DND-41 (cell line): ENCODE measurements around the gene FGR.

Experiments
- ATAC-seq: fragments of 200-7000 bp; cut with Tn5 transposase; 3 replicates; pipeline ENCODE4 v1.9.1; 2021; ENCODE audit warnings: low read depth; ENCODE audit not compliant: insufficient read depth
- DNase-seq: peaks from one replicate; pipeline ENCODE4 v3.0.0-alpha.2; 2020
- H2AFZ ChIP-seq: 2 replicates; pipeline ENCODE4 v1.6.0; 2012; ENCODE audit warnings: low read depth, low read length
- H3K27ac ChIP-seq: 2 replicates; pipeline ENCODE4 v1.5.1; 2012; ENCODE audit warnings: low read length, inconsistent platforms
- H3K27me3 ChIP-seq: fragments of 200-600 bp; sonication (generic); 2 replicates; pipeline ENCODE4 v1.6.0; 2012; ENCODE audit warnings: low read length, mild to moderate bottlenecking, inconsistent platforms; ENCODE audit not compliant: insufficient read depth, poor library complexity
- H3K36me3 ChIP-seq: 2 replicates; pipeline ENCODE4 v1.5.1; 2012; ENCODE audit warnings: low read length, inconsistent platforms; ENCODE audit not compliant: insufficient read depth
- H3K4me1 ChIP-seq: 2 replicates; pipeline ENCODE4 v1.5.1; 2012; ENCODE audit warnings: mild to moderate bottlenecking, low read length; ENCODE audit not compliant: insufficient read depth
- H3K4me2 ChIP-seq: 2 replicates; pipeline ENCODE4 v1.6.0; 2012; ENCODE audit warnings: mild to moderate bottlenecking, moderate library complexity, low read length, inconsistent platforms; ENCODE audit not compliant: insufficient read depth
- H3K4me3 ChIP-seq, 2 experiments: fragments of 200-600 bp in 1 of 2; shearing (Covaris generic) in 1 of 2; 2 replicates each; pipeline ENCODE4 v1.5.1; 2012 to 2016; ENCODE audit warnings: inconsistent platforms in 2 of 2, low read length in 2 of 2, mild to moderate bottlenecking in 2 of 2, low read depth in 1 of 2, moderate library complexity in 1 of 2
- H3K79me2 ChIP-seq: 2 replicates; pipeline ENCODE4 v1.6.0; 2012; ENCODE audit warnings: low read length, inconsistent platforms; ENCODE audit not compliant: insufficient read depth
- H3K9ac ChIP-seq: 2 replicates; pipeline ENCODE4 v1.6.0; 2012; ENCODE audit warnings: low read depth, mild to moderate bottlenecking, inconsistent platforms, low read length, moderate library complexity
- H3K9me3 ChIP-seq: 2 replicates; pipeline ENCODE4 v1.5.1; 2012; ENCODE audit warnings: low read length, moderate library complexity, mild to moderate bottlenecking, inconsistent platforms; ENCODE audit not compliant: insufficient read depth, severe bottlenecking
- H4K20me1 ChIP-seq: 2 replicates; pipeline ENCODE4 v1.6.0; 2012; ENCODE audit warnings: low read length; ENCODE audit not compliant: insufficient read depth
- EZH2 ChIP-seq: IDR thresholded peaks from 3 replicates; pipeline ENCODE4 v1.6.1; 2012; ENCODE audit warnings: borderline replicate concordance, low read depth, mild to moderate bottlenecking, moderate library complexity, low read length, inconsistent platforms; ENCODE audit not compliant: severe bottlenecking
- TF ChIP-seq, protein P1 (sequence below): IDR thresholded peaks from 2 replicates; pipeline ENCODE4 v1.5.1; 2012; ENCODE audit warnings: borderline replicate concordance, low read length, moderate library complexity, mild to moderate bottlenecking; ENCODE audit not compliant: poor library complexity, severe bottlenecking; ENCODE audit errors: extremely low read depth

The FGR gene

GRCh38 chr1:27572019-27572678, 62.8 kb downstream of the FGR start:
- Histone ChIP-seq H3K4me2 (no peak overlapping the region), H3K27me3 (no peaks in the 10 kb centered on the region), H3K9ac (no peak overlapping the region), H3K4me3 (no peak overlapping the region), H3K79me2 (peaks cover 93% of the 10 kb centered on the region), H3K9me3 (no peaks in the 10 kb centered on the region), H3K4me1 (peaks cover 3% of the 10 kb centered on the region; the same call in 1 of the 2 replicates), H3K36me3 (peaks cover 15% of the 10 kb centered on the region), H2AFZ (no peak overlapping the region), H3K27ac (peak overlapping the region; percentile 48), H4K20me1 (peaks cover 89% of the 10 kb centered on the region)
- no peak for DNase-seq
- ATAC-seq = no peak
- TF ChIP-seq, protein P1, sequence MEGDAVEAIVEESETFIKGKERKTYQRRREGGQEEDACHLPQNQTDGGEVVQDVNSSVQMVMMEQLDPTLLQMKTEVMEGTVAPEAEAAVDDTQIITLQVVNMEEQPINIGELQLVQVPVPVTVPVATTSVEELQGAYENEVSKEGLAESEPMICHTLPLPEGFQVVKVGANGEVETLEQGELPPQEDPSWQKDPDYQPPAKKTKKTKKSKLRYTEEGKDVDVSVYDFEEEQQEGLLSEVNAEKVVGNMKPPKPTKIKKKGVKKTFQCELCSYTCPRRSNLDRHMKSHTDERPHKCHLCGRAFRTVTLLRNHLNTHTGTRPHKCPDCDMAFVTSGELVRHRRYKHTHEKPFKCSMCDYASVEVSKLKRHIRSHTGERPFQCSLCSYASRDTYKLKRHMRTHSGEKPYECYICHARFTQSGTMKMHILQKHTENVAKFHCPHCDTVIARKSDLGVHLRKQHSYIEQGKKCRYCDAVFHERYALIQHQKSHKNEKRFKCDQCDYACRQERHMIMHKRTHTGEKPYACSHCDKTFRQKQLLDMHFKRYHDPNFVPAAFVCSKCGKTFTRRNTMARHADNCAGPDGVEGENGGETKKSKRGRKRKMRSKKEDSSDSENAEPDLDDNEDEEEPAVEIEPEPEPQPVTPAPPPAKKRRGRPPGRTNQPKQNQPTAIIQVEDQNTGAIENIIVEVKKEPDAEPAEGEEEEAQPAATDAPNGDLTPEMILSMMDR = no peak
- no peak for TF ChIP-seq EZH2

- Histone ChIP-seq H3K27me3 (no peaks in the 10 kb centered on the region), H4K20me1 (peaks cover 89% of the 10 kb centered on the region), H3K4me3 (no peak overlapping the region), H2AFZ (no peak overlapping the region), H3K4me2 (no peak overlapping the region), H3K27ac (no peak overlapping the region; the same call in 1 of the 2 replicates), H3K9me3 (no peaks in the 10 kb centered on the region), H3K9ac (no peak overlapping the region), H3K79me2 (peaks cover 92% of the 10 kb centered on the region), H3K36me3 (peaks cover 10% of the 10 kb centered on the region; the same call in 1 of the 2 replicates), H3K4me1 (peaks cover 3% of the 10 kb centered on the region; the same call in 1 of the 2 replicates)
- ATAC-seq (no peak), DNase-seq (no peak)
- TF ChIP-seq, protein P1 = no peak
- TF ChIP-seq EZH2 = no peak
Measured at GRCh38 chr1:27571439-27572018, 63.5 kb downstream of the FGR start.

DNA sequence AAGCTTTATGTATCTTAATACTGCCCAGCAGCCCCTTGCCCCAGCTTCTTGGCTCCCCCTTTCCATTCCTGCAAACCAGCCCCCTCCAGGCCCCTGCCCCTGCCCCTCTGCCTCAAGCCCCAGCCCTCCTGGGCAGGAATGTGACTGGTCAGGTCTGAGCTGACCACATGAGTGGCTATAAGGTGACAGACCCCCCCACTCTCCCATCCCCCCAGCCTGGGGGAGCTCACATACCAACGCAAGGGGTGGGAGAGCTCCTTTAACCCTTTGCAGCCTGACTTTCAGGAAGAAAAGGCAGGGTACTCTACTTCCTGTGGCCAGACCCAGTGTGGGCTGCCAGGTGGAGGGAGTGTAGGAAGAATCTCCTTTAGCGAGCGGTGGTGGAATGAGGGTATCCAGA, 64.2 kb downstream of the FGR start:
- H3K9me3 ChIP-seq = no peaks in the 10 kb centered on the region
- H3K4me1 ChIP-seq = peaks cover 3% of the 10 kb centered on the region; the same call in 1 of the 2 replicates
- no peak overlapping the region for H3K9ac ChIP-seq
- no peak overlapping the region for H2AFZ ChIP-seq
- H3K36me3 ChIP-seq = peaks cover 9% of the 10 kb centered on the region; the same call in 1 of the 2 replicates
- H4K20me1 ChIP-seq = peaks cover 82% of the 10 kb centered on the region
- ATAC-seq (no peak), DNase-seq (no peak)
- no peak overlapping the region for H3K4me2 ChIP-seq
- H3K27me3 ChIP-seq = no peaks in the 10 kb centered on the region
- no peak overlapping the region for H3K27ac ChIP-seq
- peaks cover 92% of the 10 kb centered on the region for H3K79me2 ChIP-seq
- no peak overlapping the region for H3K4me3 ChIP-seq
- TF ChIP-seq EZH2 = no peak
- TF ChIP-seq, protein P1 = no peak
